B cell (primary cell): ENCODE data around the gene LRIG1.

Experiments used
- CTCF ChIP-seq: fragments of 200-600 bp; IDR thresholded peaks from one replicate; pipeline ENCODE4 v1.8.0; 2022; ENCODE audit warnings: antibody characterized with exemption, mild to moderate bottlenecking
- EZH2 ChIP-seq: IDR thresholded peaks from 2 replicates; pipeline ENCODE4 v1.6.1; 2012; ENCODE audit warnings: borderline replicate concordance, low read depth, mild to moderate bottlenecking, moderate library complexity, low read length; ENCODE audit not compliant: insufficient read depth, poor library complexity, severe bottlenecking

GRCh38 chr3:66414846-66415245, 86.0 kb downstream of the LRIG1 start:
- TF ChIP-seq CTCF = no peak
- no peak for TF ChIP-seq EZH2
